H1 (cell line): ENCODE data around the gene LARP4. TPM values are rescaled to one million over a fixed set of nuclear protein-coding genes. Genes with fewer than 3 reads are reported as not detected.

Source experiments
- CEBPB ChIP-seq: IDR thresholded peaks from 2 replicates; pipeline ENCODE4 v1.6.1; 2012; ENCODE audit warnings: low read depth, low read length
- CTBP2 ChIP-seq: IDR thresholded peaks from 2 replicates; pipeline ENCODE4 v1.7.0; 2011; ENCODE audit warnings: borderline replicate concordance, mild to moderate bottlenecking, moderate library complexity, mixed read lengths, low read length; ENCODE audit not compliant: insufficient read depth, insufficient read length
- HDAC6 ChIP-seq: IDR thresholded peaks from one replicate; pipeline ENCODE4 v1.7.1; 2012; ENCODE audit warnings: low read depth, mild to moderate bottlenecking, inconsistent platforms, low read length, moderate library complexity
- RXRA ChIP-seq: IDR thresholded peaks from 2 replicates; pipeline ENCODE4 v1.6.1; 2011; ENCODE audit warnings: low read depth, mild to moderate bottlenecking, low read length, moderate library complexity; ENCODE audit not compliant: insufficient read depth
- SP1 ChIP-seq: IDR thresholded peaks from 2 replicates; pipeline ENCODE4 v1.6.1; 2011; ENCODE audit warnings: low read depth, low read length
- YY1 ChIP-seq: IDR thresholded peaks from 2 replicates; pipeline ENCODE4 v1.6.1; 2011; ENCODE audit warnings: low read depth, mild to moderate bottlenecking, low read length
- polyA plus RNA-seq, 7 experiments: library from polyadenylated mRNA; depleted of rRNA in 3 of 7; stranded (reverse) in 5 of 7; unstranded in 2 of 7; fragments of >200 nt in 5 of 7; fragments of 200-250 nt in 2 of 7; gene quantifications; 1 replicate in 5 of 7; 2 replicates in 1 of 7; 4 replicates in 1 of 7; pipeline versions ENCODE4 v1.2.1 to v1.2.3, GENCODE V29; 2011 to 2013; ENCODE audit warnings: missing spikeins in 2 of 7, mixed read lengths in 2 of 7
- total RNA-seq: library from RNA; stranded (reverse); fragmentation: NEBNext Ultra II Directional; extraction: Animal tissue kit (Norgen Biotek cat#: 25700); gene quantifications from 2 replicates; pipeline ENCODE4 v1.2.1, GENCODE V29; 2021
- TF ChIP-seq, protein P1 (sequence below): fragments of 300-600 bp; sonication (generic); IDR thresholded peaks from 2 replicates; pipeline ENCODE4 v1.7.1; 2012; ENCODE audit warnings: low read length, moderate library complexity, mild to moderate bottlenecking, inconsistent platforms; ENCODE audit not compliant: insufficient replicate concordance

The LARP4 gene
- total and polyA plus RNA-seq, 2 of the 8 experiments (the other 6 are each of a cell fraction or from before 2014, with no cell fraction given), result 12.8 to 93.9 TPM

DNA sequence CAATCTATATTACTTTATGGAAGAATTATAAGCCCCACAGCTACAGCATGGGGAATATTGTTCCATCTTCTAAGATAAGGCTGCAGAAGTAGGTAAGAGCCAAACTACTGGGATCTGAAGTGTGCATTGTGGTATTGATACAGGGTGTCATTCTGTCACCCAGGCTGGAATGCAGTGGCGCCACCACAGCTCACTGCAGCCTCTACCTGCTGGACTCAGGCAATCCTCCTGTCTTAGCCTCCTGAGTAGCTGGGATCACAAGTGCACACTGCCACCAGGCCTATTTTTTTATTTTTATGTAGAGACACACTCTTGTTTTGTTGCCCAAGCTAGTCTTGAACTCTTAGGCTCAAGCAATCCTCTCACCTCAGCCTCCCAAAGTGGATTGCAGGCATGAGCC is 82.8 kb downstream of the LARP4 start (continued):
- TF ChIP-seq, protein P1, sequence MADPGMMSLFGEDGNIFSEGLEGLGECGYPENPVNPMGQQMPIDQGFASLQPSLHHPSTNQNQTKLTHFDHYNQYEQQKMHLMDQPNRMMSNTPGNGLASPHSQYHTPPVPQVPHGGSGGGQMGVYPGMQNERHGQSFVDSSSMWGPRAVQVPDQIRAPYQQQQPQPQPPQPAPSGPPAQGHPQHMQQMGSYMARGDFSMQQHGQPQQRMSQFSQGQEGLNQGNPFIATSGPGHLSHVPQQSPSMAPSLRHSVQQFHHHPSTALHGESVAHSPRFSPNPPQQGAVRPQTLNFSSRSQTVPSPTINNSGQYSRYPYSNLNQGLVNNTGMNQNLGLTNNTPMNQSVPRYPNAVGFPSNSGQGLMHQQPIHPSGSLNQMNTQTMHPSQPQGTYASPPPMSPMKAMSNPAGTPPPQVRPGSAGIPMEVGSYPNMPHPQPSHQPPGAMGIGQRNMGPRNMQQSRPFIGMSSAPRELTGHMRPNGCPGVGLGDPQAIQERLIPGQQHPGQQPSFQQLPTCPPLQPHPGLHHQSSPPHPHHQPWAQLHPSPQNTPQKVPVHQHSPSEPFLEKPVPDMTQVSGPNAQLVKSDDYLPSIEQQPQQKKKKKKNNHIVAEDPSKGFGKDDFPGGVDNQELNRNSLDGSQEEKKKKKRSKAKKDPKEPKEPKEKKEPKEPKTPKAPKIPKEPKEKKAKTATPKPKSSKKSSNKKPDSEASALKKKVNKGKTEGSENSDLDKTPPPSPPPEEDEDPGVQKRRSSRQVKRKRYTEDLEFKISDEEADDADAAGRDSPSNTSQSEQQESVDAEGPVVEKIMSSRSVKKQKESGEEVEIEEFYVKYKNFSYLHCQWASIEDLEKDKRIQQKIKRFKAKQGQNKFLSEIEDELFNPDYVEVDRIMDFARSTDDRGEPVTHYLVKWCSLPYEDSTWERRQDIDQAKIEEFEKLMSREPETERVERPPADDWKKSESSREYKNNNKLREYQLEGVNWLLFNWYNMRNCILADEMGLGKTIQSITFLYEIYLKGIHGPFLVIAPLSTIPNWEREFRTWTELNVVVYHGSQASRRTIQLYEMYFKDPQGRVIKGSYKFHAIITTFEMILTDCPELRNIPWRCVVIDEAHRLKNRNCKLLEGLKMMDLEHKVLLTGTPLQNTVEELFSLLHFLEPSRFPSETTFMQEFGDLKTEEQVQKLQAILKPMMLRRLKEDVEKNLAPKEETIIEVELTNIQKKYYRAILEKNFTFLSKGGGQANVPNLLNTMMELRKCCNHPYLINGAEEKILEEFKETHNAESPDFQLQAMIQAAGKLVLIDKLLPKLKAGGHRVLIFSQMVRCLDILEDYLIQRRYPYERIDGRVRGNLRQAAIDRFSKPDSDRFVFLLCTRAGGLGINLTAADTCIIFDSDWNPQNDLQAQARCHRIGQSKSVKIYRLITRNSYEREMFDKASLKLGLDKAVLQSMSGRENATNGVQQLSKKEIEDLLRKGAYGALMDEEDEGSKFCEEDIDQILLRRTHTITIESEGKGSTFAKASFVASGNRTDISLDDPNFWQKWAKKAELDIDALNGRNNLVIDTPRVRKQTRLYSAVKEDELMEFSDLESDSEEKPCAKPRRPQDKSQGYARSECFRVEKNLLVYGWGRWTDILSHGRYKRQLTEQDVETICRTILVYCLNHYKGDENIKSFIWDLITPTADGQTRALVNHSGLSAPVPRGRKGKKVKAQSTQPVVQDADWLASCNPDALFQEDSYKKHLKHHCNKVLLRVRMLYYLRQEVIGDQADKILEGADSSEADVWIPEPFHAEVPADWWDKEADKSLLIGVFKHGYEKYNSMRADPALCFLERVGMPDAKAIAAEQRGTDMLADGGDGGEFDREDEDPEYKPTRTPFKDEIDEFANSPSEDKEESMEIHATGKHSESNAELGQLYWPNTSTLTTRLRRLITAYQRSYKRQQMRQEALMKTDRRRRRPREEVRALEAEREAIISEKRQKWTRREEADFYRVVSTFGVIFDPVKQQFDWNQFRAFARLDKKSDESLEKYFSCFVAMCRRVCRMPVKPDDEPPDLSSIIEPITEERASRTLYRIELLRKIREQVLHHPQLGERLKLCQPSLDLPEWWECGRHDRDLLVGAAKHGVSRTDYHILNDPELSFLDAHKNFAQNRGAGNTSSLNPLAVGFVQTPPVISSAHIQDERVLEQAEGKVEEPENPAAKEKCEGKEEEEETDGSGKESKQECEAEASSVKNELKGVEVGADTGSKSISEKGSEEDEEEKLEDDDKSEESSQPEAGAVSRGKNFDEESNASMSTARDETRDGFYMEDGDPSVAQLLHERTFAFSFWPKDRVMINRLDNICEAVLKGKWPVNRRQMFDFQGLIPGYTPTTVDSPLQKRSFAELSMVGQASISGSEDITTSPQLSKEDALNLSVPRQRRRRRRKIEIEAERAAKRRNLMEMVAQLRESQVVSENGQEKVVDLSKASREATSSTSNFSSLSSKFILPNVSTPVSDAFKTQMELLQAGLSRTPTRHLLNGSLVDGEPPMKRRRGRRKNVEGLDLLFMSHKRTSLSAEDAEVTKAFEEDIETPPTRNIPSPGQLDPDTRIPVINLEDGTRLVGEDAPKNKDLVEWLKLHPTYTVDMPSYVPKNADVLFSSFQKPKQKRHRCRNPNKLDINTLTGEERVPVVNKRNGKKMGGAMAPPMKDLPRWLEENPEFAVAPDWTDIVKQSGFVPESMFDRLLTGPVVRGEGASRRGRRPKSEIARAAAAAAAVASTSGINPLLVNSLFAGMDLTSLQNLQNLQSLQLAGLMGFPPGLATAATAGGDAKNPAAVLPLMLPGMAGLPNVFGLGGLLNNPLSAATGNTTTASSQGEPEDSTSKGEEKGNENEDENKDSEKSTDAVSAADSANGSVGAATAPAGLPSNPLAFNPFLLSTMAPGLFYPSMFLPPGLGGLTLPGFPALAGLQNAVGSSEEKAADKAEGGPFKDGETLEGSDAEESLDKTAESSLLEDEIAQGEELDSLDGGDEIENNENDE, result no peak
- TF ChIP-seq CTBP2 (no peak), RXRA (no peak), HDAC6 (no peak), YY1 (no peak), CEBPB (no peak), SP1 (no peak)
- TF ChIP-seq, all 59 proteins: peak for 0
